ENCODE measurements around the gene UBE2J2.
"Not testable (repeated sequence)": the region's sequence is repeated elsewhere in the genome, so short reads cannot be mapped to it uniquely, and the experiment has no call there.

UBE2J2 gene

GRCh38 chr1:1253972-1254666 is 19.5 kb downstream of the UBE2J2 start:
- no peak for DNase-seq

GRCh38 chr1:1253314-1253713 is 20.3 kb downstream of the UBE2J2 start:
- DNase-seq = no peak

GRCh38 chr1:1250786-1251284 is 22.8 kb downstream of the UBE2J2 start:
- DNase-seq = no peak

- DNase-seq = not testable (repeated sequence)
Observed at GRCh38 chr1:1248009-1248913, 25.4 kb downstream of the UBE2J2 start.

GRCh38 chr1:1247341-1247913 is 26.2 kb downstream of the UBE2J2 start:
- DNase-seq = no peak

GRCh38 chr1:1246577-1247340 is 26.9 kb downstream of the UBE2J2 start, which contains the start of gene C1QTNF12:
Gene C1QTNF12 (minus strand): TSS chr1:1246722. CDS start chr1:1246690, 32 bp downstream.
- no peak for DNase-seq

- no peak for DNase-seq
Observed at GRCh38 chr1:1245817-1246576, 27.7 kb downstream of the UBE2J2 start.

- no peak for DNase-seq
Observed at GRCh38 chr1:1245178-1245816, 28.4 kb downstream of the UBE2J2 start.

- no peak for DNase-seq
Observed at GRCh38 chr1:1244192-1244811, 29.4 kb downstream of the UBE2J2 start.

- no peak for DNase-seq
Observed at GRCh38 chr1:1243807-1244191, 29.9 kb downstream of the UBE2J2 start.

GRCh38 chr1:1243266-1243660 is 30.4 kb downstream of the UBE2J2 start:
- DNase-seq = no peak

GRCh38 chr1:1242461-1243265 is 31.0 kb downstream of the UBE2J2 start:
- no peak for DNase-seq

GRCh38 chr1:1241588-1242219 is 31.9 kb downstream of the UBE2J2 start:
- no peak for DNase-seq

- no peak for DNase-seq
Observed at GRCh38 chr1:1240822-1241587, 32.6 kb downstream of the UBE2J2 start.

- DNase-seq = no peak
Observed at GRCh38 chr1:1240348-1240732, 33.3 kb downstream of the UBE2J2 start.

GRCh38 chr1:1239614-1240347 is 33.9 kb downstream of the UBE2J2 start:
- DNase-seq = no peak

- no peak for DNase-seq
Observed at GRCh38 chr1:1239227-1239613, 34.4 kb downstream of the UBE2J2 start.

- no peak for DNase-seq
Observed at GRCh38 chr1:1238702-1239178, 34.9 kb downstream of the UBE2J2 start.

Data from NCI-H774 (cell line).